GM21360 (cell line): ENCODE results near the gene GCFC2.
"Not testable (repeated sequence)": the region's sequence is repeated elsewhere in the genome, so short reads cannot be mapped to it uniquely, and the experiment has no call there.

Experiments
- ATAC-seq: cut with Tn5 transposase; IDR thresholded peaks from one replicate; pipeline ENCODE4 v1.9.1; 2021; ENCODE audit warnings: mild to moderate bottlenecking, moderate library complexity; ENCODE audit not compliant: unreplicated experiment

Gene GCFC2

GRCh38 chr2:75710577-75711253 is at the start of gene GCFC2:
Gene GCFC2, minus strand, starts transcription at chr2:75710915. Its CDS starts 60 bp downstream, at chr2:75710855.
- ATAC-seq: peak; percentile 93

GRCh38 chr2:75752828-75753227 is 42.1 kb upstream of the GCFC2 start:
- no peak for ATAC-seq

- no peak for ATAC-seq
Measured at GRCh38 chr2:75751824-75752468, 41.2 kb upstream of the GCFC2 start.

- peak; percentile 84 for ATAC-seq
Measured at GRCh38 chr2:75751360-75751759, 40.6 kb upstream of the GCFC2 start.

GRCh38 chr2:75737961-75738360 is 27.2 kb upstream of the GCFC2 start:
- ATAC-seq: no peak

GRCh38 chr2:75736276-75736675 is 25.6 kb upstream of the GCFC2 start:
- ATAC-seq: no peak

- no peak for ATAC-seq
Measured at GRCh38 chr2:75729861-75730260, 19.1 kb upstream of the GCFC2 start.

GRCh38 chr2:75728614-75729419 is 18.1 kb upstream of the GCFC2 start:
- no peak for ATAC-seq

- no peak for ATAC-seq
Measured at GRCh38 chr2:75722687-75723086, 12.0 kb upstream of the GCFC2 start.

GRCh38 chr2:75720525-75720924 is 9.8 kb upstream of the GCFC2 start:
- ATAC-seq: no peak

GRCh38 chr2:75719616-75720015 is 8.9 kb upstream of the GCFC2 start:
- ATAC-seq: no peak

GRCh38 chr2:75716406-75716805 is 5.7 kb upstream of the GCFC2 start:
- ATAC-seq: no peak

- ATAC-seq: not testable (repeated sequence)
Measured at GRCh38 chr2:75711590-75711989, 875 bp upstream of the GCFC2 start.

GRCh38 chr2:75710220-75710576 is 517 bp downstream of the GCFC2 start:
- ATAC-seq: no peak

GRCh38 chr2:75709297-75709696 is 1.4 kb downstream of the GCFC2 start:
- ATAC-seq: no peak

GRCh38 chr2:75707901-75708300 is 2.8 kb downstream of the GCFC2 start:
- no peak for ATAC-seq

- ATAC-seq: no peak
Measured at GRCh38 chr2:75705921-75706320, 4.8 kb downstream of the GCFC2 start.

GRCh38 chr2:75703589-75704287 is 7.0 kb downstream of the GCFC2 start:
- ATAC-seq: no peak

- no peak for ATAC-seq
Measured at GRCh38 chr2:75702593-75702992, 8.1 kb downstream of the GCFC2 start.

- ATAC-seq: no peak
Measured at GRCh38 chr2:75698918-75699317, 11.8 kb downstream of the GCFC2 start.

GRCh38 chr2:75688196-75688595 is 22.5 kb downstream of the GCFC2 start:
- ATAC-seq: no peak
